ENCODE results near the gene SLC9A4.

DNA sequence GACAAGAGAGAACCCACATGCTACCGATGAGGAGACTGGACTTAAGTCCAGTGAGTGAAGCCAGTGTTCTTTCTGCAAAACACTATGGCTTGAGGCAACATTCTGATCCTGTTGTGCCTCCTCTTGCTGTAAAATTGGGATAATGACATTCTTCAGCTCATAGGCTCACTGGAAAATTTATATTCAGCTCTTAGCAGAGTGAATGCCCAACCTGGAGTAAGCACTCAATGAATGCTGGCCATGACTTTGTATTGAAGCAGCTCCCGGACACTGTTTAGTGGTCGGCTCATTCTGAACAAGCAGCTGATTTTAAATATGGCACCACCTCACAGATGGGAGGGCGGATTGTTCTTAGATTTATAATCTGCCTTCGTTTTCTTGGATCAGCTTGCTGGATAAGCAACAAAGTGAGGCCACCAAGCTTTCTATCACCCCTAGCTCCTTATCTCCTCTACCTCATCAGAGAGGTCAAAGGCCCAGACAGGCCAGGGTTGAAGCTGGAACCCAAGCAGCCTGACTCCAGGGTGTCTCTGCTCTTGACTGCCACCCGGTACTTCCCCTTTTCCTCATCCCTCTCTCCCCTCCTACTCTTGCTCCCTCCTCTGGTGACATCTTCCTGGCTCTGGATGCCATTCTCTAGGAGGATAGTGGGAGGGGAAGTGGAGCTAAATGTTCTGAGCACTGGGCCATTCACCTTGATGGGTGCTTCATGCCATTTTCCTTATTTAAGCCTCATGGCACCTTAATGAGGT lies 11.5 kb downstream of the SLC9A4 start:
- TF ChIP-seq, protein P1, sequence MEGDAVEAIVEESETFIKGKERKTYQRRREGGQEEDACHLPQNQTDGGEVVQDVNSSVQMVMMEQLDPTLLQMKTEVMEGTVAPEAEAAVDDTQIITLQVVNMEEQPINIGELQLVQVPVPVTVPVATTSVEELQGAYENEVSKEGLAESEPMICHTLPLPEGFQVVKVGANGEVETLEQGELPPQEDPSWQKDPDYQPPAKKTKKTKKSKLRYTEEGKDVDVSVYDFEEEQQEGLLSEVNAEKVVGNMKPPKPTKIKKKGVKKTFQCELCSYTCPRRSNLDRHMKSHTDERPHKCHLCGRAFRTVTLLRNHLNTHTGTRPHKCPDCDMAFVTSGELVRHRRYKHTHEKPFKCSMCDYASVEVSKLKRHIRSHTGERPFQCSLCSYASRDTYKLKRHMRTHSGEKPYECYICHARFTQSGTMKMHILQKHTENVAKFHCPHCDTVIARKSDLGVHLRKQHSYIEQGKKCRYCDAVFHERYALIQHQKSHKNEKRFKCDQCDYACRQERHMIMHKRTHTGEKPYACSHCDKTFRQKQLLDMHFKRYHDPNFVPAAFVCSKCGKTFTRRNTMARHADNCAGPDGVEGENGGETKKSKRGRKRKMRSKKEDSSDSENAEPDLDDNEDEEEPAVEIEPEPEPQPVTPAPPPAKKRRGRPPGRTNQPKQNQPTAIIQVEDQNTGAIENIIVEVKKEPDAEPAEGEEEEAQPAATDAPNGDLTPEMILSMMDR (IDR thresholded peaks at IDR 0.05) = no peak
- TF ChIP-seq EP300 (IDR thresholded peaks at IDR 0.05) = no peak

All from ovary (tissue), 3 donors.